Stimulated activated CD8-positive, alpha-beta memory T cell treated with anti-CD3 and anti-CD28 coated beads, Interleukin-15, amount 100 ng/mL, for 4 hours (primary cell): ENCODE results near the gene MRPL47.

Experiments used
- DNase-seq, 2 donors: peaks; one replicate each; pipeline ENCODE4 v3.0.0-alpha.2; 2020; ENCODE audit warnings: low read depth in 2 of 2

MRPL47 gene

GRCh38 chr3:179591313-179591712, 13.1 kb downstream of the MRPL47 start:
- DNase-seq, result no peak

GRCh38 chr3:179590669-179591068, 13.8 kb downstream of the MRPL47 start:
- DNase-seq, result no peak

GRCh38 chr3:179589143-179589542, 15.3 kb downstream of the MRPL47 start:
- DNase-seq, result no peak

GRCh38 chr3:179580992-179581391, 23.4 kb downstream of the MRPL47 start:
- DNase-seq, result no peak

- DNase-seq, result no peak
Observed at GRCh38 chr3:179565496-179565895, 38.9 kb downstream of the MRPL47 start.

GRCh38 chr3:179563271-179563783, 41.1 kb downstream of the MRPL47 start:
- peak; percentile 20 to 38 for DNase-seq

GRCh38 chr3:179562591-179563270, 41.7 kb downstream of the MRPL47 start, which contains the start of gene ACTL6A:
TSS of gene ACTL6A (plus strand) at chr3:179562926. CDS start at chr3:179563093, 167 bp downstream.
- peak; percentile 97 to 99 for DNase-seq

- DNase-seq, result no peak
Observed at GRCh38 chr3:179560791-179561190, 43.6 kb downstream of the MRPL47 start.

- no peak for DNase-seq
Observed at GRCh38 chr3:179558742-179559364, 45.6 kb downstream of the MRPL47 start.

GRCh38 chr3:179551349-179552105, 52.9 kb downstream of the MRPL47 start:
- no peak for DNase-seq

- no peak for DNase-seq
Observed at GRCh38 chr3:179546814-179547241, 57.6 kb downstream of the MRPL47 start.

GRCh38 chr3:179544981-179545645, 59.3 kb downstream of the MRPL47 start:
- no peak for DNase-seq

- DNase-seq, result no peak
Observed at GRCh38 chr3:179542375-179542774, 62.1 kb downstream of the MRPL47 start.

GRCh38 chr3:179541596-179541995, 62.8 kb downstream of the MRPL47 start:
- DNase-seq, result no peak

GRCh38 chr3:179541094-179541493, 63.3 kb downstream of the MRPL47 start:
- DNase-seq, result no peak
